ENCODE measurements around the gene CLDN10.

DNA sequence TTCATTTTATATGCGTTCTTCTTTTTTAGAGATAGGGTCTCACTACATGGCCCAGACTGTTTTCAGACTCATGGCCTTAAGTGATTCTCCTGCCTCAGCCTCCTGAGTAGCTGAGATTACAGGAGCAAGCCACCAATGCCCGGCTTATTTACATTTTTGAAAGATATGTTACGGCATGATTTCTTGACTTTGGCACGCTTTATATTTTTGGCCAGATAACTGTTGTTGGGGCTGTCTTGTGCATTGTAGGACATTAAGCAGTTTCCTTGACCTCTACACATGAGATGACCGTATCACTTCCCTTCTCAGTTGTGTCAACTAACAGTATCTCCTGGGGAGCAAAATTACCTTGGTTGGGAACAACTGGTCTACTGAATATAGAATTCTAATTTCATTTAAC, 28.9 kb upstream of the CLDN10 start:
- TF ChIP-seq, protein P1, sequence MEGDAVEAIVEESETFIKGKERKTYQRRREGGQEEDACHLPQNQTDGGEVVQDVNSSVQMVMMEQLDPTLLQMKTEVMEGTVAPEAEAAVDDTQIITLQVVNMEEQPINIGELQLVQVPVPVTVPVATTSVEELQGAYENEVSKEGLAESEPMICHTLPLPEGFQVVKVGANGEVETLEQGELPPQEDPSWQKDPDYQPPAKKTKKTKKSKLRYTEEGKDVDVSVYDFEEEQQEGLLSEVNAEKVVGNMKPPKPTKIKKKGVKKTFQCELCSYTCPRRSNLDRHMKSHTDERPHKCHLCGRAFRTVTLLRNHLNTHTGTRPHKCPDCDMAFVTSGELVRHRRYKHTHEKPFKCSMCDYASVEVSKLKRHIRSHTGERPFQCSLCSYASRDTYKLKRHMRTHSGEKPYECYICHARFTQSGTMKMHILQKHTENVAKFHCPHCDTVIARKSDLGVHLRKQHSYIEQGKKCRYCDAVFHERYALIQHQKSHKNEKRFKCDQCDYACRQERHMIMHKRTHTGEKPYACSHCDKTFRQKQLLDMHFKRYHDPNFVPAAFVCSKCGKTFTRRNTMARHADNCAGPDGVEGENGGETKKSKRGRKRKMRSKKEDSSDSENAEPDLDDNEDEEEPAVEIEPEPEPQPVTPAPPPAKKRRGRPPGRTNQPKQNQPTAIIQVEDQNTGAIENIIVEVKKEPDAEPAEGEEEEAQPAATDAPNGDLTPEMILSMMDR (IDR thresholded peaks at IDR 0.05; ENCODE audit: insufficient read depth, low read depth, low read length), result no peak
- no peak for TF ChIP-seq EZH2 (IDR thresholded peaks at IDR 0.05; ENCODE audit: insufficient read depth, low read length)

All from astrocyte (in vitro differentiated cells and primary cell).